A549 (cell line): ENCODE data around the gene PTPRD.

Experiments used
- CBX8 ChIP-seq: fragments of 200-600 bp; sonication (generic); IDR thresholded peaks from 2 replicates; pipeline ENCODE4 v1.6.1; 2016
- CHD2 ChIP-seq: fragments of 150-350 bp; IDR thresholded peaks from 2 replicates; pipeline ENCODE4 v1.6.1; 2014; ENCODE audit warnings: low read length; ENCODE audit not compliant: partially characterized antibody
- CTCF ChIP-seq: fragments of >200 bp; sonication (Bioruptor Twin); formaldehyde crosslinking; IDR thresholded peaks from 3 replicates; pipeline ENCODE4 v1.5.1; 2016
- EHF ChIP-seq: fragments of 250-450 bp; sonication (Bioruptor Pico); IDR thresholded peaks from 2 replicates; pipeline ENCODE4 v1.5.0; 2020; ENCODE audit warnings: mild to moderate bottlenecking
- HMGXB4 ChIP-seq: fragments of 250-450 bp; sonication (Bioruptor Pico); IDR thresholded peaks from 2 replicates; pipeline ENCODE4 v1.5.0; 2021; ENCODE audit warnings: mild to moderate bottlenecking, moderate library complexity, borderline replicate concordance
- PHF8 ChIP-seq: fragments of 200-600 bp; sonication (generic); IDR thresholded peaks from 2 replicates; pipeline ENCODE4 v1.6.1; 2016; ENCODE audit warnings: low read depth, mild to moderate bottlenecking, antibody characterized with exemption, moderate library complexity, borderline replicate concordance
- TF ChIP-seq, protein P1 (sequence below): fragments of 200-600 bp; sonication (generic); IDR thresholded peaks from 2 replicates; pipeline ENCODE4 v1.6.1; 2016; ENCODE audit warnings: antibody characterized with exemption, mild to moderate bottlenecking, moderate library complexity

DNA sequence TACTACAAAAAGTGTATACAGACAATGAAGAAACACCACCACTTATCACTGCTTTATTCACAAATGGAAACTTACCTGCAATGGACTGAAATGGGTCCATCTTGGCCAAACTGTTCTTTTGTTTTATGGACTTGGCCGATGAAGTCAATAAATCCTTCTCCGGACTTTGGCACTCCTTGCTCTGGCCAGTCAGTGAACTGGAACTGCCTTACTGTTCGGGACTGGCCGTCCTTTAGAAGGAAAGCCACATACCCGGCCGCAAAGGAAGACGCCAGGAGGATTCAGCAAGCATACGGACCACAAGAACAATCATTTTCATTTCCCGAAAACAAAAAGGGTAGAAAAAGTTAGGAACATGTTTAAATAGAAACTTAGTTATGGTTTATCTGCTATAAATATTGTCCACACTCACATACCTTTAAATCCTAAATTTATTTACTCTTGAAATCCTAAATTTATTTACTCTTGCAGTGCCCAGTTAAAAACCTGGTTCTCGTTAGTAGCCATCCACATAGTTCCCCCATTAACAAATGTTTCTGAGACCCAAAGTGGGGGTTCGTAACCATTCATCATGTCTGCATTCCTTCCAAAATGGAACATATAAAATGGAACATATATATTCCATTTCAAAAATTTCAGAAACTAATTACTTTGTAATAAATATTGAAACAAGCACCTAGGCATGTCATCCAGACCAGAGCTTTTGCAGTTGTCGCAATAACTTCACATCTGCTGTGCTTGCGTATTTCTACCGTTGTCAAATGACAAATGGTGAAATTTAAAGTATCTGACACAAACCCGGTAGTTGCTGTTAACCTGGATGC, 2281.1 kb downstream of the PTPRD start:
- TF ChIP-seq CTCF = no peak
- no peak for TF ChIP-seq PHF8
- TF ChIP-seq, protein P1, sequence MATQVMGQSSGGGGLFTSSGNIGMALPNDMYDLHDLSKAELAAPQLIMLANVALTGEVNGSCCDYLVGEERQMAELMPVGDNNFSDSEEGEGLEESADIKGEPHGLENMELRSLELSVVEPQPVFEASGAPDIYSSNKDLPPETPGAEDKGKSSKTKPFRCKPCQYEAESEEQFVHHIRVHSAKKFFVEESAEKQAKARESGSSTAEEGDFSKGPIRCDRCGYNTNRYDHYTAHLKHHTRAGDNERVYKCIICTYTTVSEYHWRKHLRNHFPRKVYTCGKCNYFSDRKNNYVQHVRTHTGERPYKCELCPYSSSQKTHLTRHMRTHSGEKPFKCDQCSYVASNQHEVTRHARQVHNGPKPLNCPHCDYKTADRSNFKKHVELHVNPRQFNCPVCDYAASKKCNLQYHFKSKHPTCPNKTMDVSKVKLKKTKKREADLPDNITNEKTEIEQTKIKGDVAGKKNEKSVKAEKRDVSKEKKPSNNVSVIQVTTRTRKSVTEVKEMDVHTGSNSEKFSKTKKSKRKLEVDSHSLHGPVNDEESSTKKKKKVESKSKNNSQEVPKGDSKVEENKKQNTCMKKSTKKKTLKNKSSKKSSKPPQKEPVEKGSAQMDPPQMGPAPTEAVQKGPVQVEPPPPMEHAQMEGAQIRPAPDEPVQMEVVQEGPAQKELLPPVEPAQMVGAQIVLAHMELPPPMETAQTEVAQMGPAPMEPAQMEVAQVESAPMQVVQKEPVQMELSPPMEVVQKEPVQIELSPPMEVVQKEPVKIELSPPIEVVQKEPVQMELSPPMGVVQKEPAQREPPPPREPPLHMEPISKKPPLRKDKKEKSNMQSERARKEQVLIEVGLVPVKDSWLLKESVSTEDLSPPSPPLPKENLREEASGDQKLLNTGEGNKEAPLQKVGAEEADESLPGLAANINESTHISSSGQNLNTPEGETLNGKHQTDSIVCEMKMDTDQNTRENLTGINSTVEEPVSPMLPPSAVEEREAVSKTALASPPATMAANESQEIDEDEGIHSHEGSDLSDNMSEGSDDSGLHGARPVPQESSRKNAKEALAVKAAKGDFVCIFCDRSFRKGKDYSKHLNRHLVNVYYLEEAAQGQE = no peak
- no peak for TF ChIP-seq EHF
- no peak for TF ChIP-seq HMGXB4 (CRISPR knock-in tag)
- TF ChIP-seq CHD2 = no peak
- no peak for TF ChIP-seq CBX8
